Activated naive CD4-positive, alpha-beta T cell (primary cell): Measurements from ENCODE around the gene PRDM10.
"Not testable (repeated sequence)": the region's sequence is repeated elsewhere in the genome, so short reads cannot be mapped to it uniquely, and the experiment has no call there.

ENCODE experiments used
- DNase-seq, 4 experiments: peaks; one replicate each; lab custom pipeline; 2025; lab: John Stamatoyannopoulos, UW

PRDM10 gene

DNA sequence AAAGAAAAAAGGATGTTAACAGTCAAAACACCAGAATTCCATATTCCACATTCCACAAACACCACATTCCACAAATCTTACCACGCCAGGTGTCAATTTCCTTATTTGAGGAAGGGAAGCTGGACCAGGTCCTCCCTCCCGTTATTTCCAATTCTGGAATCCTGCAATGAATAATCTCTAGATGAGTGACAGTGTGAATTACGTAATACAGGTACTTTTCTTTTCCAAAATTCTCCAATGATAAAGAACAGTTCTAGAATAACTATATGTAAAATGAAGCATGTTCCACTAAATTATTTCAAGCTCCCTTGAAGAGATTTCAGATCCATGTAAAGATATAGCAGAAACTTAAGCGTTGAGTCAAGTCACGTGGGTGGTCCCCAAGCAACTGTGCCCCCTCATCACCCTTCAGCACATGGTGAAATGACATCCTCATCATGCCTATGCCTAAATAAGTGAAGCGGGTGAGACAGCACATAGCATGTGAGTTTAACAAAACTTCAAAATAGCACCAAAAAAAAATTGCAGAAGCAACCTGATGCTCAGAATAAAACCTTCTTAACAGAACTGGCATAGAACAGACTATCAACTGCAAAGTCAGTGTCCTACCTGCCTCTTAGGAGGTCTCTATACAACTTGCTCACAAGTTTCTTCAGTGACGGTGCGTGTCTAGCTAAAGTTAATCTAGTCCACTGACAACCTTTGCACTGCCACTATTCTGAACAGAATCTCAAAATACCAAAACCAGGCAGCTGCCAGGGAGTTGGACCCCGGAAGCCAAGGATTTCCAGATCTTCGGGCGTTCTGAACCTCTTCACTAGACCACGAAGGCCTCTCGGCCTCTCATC, 108.1 kb downstream of the PRDM10 start:
- no peak for DNase-seq

DNA sequence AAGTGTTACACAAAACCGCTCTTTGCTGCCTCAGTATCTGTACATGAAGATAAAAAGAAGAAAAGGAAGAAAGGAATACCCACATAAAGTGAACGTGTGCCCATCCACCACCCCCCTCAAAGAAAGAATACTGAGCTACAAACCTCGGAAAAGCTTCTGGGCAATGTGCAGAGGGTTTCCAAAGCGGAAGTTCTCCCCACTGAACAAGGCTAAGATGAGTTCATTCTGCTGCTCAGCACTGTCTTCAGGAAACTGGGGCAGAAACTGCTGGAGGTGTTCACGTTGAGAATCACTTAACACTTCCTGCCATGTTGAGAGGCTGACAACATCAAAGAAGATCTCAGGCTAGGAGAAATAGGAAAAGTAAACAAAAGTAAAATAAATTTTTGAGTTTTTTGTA, 114.2 kb downstream of the PRDM10 start:
- no peak for DNase-seq

DNA sequence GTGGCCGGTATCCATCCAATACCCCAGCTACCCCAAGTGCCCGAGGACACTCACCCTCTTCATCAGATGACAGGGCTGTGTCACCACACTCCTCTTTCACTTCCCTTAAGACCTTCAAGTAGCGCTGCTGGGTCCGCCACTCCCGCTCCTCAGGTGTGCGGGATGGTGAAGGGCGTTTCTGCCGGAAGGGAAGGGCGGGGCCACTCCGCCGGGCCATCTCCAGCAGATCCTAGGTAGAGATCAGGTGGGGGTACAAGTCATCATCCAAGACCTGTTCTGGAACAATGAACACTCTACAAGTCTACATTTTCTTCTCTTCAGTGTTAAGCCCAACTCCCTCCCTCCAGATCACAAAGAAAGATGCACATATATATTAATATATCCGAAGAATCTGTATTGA, 117.3 kb downstream of the PRDM10 start:
- no peak for DNase-seq

GRCh38 chr11:129884581-129884980, 118.1 kb downstream of the PRDM10 start:
- no peak for DNase-seq

DNA sequence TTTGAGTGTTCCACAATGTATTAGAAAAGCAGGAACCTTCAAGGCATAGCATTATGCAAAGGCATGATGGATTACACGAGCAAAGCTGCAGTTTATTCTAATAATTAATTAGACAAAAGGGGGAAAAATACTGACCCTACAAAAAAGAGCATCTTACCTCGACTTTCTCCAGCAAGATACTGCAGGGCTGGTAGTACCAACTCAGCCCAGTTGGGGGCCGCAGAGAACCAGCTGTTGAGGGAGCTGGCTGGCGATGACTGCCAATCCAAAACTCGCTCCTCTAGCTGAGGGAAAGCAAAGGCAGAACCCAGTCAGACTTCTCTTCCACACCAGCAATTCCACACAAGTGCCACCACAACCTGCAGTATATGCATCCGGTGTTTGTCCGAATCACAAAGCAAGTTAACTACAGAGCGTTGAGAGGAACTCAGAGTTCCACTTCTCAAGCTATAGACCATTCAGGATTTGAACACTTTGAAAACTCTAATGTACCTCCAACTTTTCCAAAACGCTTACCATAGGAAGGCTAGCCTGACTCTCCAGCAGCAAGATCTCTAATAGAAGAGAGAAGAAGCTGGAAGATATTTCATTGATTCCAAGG, 121.0 kb downstream of the PRDM10 start:
- peak in 2 of 4 experiments; percentile 42 to 47 for DNase-seq

GRCh38 chr11:129880311-129880710, 122.3 kb downstream of the PRDM10 start:
- no peak for DNase-seq

DNA sequence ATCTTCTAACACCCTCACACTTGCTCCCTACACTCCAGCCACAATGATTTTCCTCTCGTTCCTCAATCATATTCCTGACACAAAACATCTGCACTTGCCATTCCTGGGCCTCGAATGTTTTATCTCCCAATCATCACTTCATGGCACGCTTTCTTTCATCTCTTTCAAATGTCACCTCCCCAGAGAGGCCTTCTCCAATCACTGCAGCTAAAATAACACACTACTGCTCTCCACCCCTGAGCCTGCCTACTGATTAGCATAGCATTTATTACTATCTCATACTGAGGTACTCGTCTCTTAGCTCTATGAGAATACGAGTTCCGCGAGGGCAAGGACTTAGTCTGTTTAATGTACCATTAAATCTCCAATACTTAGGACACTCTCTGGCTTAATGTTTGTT, 130.7 kb downstream of the PRDM10 start:
- DNase-seq = no peak

DNA sequence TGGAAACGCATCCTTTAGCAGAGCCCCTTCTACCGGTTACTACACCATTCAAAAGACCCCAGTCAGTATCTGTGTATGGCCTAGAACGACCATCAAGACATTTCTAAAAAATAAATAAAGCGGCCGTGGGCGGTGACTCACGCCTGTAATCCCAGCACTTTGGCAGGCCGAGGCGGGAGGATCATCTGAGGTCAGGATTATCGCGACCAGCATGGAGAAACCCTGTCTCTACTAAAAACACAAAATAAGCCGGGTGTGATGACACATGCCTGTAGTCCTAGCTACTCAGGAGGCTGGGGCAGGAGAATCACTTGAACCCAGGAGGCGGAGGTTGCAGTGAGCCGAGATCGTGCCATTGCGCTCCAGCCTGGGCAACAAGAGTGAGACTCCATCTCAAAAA, 134.0 kb downstream of the PRDM10 start:
- not testable (repeated sequence) for DNase-seq

DNA sequence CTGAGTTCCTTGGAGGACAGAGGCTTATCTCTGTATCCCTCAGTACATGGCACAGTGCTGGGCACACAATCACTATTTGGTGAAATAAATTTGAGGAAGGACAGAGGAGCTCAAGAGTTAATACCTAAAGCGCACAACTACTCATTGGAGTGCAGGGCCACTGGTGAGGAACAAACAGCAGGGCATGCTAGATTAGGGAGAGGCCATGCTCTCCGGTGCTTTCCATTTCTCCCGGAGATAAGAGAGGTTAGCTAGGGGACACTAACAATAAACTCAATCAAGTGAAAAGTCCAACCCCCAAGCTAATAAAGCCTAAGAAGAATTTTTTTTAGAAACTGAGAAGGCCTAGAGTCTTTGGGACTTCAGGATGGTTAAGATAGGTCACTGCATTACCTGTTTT, 136.3 kb downstream of the PRDM10 start:
- no peak for DNase-seq

- DNase-seq = no peak
These were observed 136.9 kb downstream of the PRDM10 start for GRCh38 chr11:129865701-129866100.

DNA sequence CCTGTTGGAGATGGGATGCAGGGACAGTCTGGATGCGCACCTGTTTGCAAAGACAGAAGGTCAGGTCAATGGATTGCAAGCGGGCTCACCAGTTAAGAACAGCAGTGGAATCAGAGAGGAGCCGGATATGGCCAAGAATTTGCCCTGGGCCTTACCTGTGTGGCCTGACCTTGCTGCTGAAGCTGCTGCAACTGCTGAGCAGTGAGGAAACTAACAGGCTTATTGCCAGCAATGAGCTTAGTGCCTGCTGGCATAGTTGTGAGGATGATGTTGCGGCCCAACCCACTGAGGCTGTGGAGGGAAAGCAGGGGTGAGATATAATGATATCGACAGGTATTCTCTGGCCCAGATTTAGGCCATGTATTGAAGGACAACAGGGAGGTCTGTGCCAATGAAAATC, 137.8 kb downstream of the PRDM10 start:
- no peak for DNase-seq

DNA sequence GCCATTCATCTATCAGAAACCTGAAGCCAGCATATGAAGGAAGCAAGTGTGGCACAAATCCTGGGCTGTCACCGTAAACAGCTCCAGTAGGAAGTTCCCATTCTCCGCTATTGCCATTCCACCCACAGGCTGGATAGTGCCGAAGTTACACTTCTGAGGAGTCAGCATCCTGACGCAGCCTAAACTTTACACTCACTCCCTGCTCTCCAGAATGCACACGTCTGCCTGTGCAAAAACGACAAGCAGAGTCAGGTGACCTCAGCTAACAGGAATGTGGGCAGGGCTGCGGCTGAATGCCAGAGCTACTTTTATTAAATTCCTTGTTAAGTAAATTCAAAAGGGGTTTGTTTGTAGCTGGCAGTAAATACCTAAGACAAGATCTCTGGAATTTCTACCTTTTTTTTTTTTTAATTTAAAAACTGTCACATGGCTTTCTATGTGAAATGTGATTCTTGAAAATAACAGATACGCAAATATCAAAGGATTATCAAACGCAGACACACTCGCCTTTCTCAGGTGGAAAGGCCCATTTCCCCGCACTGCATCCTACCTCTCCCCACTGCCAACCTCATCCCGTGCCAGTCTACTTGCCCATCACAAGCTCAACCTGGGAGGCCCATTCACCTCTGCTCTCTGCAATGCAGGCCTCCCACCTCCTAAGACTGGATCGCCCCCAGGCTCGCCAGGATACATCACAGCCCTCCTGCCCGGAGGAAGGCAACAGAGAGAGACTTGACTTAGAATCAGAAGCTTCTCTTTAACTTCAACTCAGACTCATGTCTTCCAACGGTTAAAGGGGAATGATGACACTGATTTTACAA, 140.7 kb downstream of the PRDM10 start:
- no peak for DNase-seq

GRCh38 chr11:129856036-129856435, 146.6 kb downstream of the PRDM10 start:
- no peak for DNase-seq

- DNase-seq = no peak
These were observed 147.5 kb downstream of the PRDM10 start for GRCh38 chr11:129855086-129855485.

DNA sequence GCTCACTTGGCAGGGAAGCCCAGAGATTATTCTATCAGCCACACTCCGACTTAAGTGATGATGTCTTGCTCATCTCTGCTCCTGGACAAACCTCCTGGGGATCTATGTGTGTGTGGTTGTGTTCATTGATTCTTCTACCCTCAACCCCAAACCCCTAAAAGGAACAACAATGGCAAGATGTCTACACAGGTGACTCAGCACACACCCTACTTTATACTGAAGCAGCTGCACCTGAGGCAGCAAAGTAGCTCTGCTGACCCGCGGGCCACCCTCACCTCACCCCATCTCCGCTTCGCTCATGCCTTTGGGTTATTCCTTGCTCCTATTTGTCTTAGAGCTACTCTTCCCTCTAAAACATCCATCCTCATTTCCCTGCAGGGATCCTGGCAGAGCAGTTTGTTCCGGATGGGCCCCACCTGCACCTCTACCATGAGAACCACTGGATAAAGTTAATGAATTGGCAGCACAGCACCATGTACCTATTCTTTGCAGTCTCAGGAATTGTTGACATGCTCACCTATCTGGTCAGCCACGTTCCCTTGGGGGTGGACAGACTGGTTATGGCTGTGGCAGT, 148.3 kb downstream of the PRDM10 start:
- no peak for DNase-seq

DNA sequence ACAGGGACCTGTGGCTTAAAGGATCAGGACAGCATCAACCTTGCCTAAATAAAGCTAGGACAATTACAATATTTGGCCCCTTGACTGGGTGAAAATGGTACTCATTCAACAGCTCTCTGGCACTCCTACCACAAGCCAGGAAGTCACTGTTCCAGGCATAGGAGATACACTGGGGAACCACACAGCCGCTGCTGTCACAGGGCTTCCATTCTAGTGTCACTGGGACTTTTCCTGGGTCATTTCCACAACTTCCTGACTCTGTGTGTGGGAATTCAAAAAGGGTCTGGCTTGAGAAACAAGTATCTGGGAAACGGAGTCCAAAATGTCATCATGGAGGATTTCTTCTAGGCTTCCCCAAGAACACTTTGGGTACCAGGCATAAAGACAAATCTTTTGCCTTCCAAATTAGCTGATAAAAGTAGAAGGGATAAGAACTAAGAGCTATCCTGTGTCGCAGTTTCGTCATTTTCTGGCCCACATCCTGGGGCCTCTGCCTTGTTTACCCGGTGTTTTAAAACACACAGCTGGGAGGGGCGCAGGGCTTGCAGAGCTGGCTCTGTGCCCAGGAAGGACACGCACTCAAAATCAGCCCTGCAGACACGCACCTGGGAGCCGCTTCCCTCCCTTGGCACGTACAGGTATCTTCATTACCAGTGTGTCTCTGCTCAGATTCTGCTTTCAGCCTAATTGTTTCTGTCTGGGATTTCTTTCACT, 149.0 kb downstream of the PRDM10 start:
- peak in 2 of 4 experiments; percentile 71 to 79 for DNase-seq

GRCh38 chr11:129852125-129852740, 150.4 kb downstream of the PRDM10 start:
- no peak for DNase-seq
